ENCODE measurements around the gene SLC22A3. TPM values are rescaled to one million over a fixed set of nuclear protein-coding genes. Genes with fewer than 3 reads are reported as not detected.

Gene SLC22A3
- total and polyA plus RNA-seq, 2 of the 13 experiments (the other 11 are each of a cell fraction or from before 2014, with no cell fraction given), result 12.0 to 31.5 TPM

DNA sequence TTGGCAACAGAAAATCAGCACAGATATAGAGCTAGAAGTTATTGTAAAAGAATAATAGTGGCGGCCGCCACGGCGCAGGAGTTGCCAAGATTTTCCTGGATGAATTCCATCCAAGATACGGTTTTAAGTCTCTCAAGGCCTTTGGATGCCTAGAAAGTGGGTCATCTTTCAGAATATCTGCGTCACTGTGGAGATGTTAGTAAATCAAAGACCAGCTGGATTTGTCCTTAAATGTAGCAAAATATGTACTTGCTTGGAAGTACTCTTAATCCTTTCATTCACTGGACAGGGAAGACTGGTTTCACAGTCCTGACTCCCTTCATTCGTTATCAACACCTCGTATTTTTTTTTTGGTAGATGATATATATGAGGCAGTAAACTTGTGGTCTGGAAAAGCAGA lies 83.0 kb downstream of the SLC22A3 start:
- H3K36me3 ChIP-seq (replicated peaks in 1 of 2; ENCODE audit: control insufficient read depth in 1 of 2, insufficient read depth in 2 of 2, low read length in 2 of 2), result no peaks in the 10 kb centered on the region; a peak in 1 of 5 replicates
- 89% methylated on average over 8 of the region's 8 CpGs for WGBS (ENCODE audit: low lambda C conversion rate)
- ChIA-PET CTCF (ENCODE audit: low intra/inter-chr PET ratio, low total read pairs) (no interaction called here), POLR2A (no interaction called here)
- FAIRE-seq (no peak), DNase-seq (ENCODE audit: low spot score) (no peak), ATAC-seq (no peak)
- H3K4me1 ChIP-seq (ENCODE audit: insufficient read depth, low read length), result no peaks in the 10 kb centered on the region
- H3K9ac ChIP-seq (ENCODE audit: insufficient read depth, low read depth, low read length), result no peak overlapping the region
- no peaks in the 10 kb centered on the region for H3K9me3 ChIP-seq (ENCODE audit: low read length)
- no TSS peak for BruUV-seq (replicated peaks)
- H2AFZ ChIP-seq (ENCODE audit: low read length), result no peak overlapping the region
- H3K79me2 ChIP-seq (ENCODE audit: insufficient read depth, low read length), result no peaks in the 10 kb centered on the region
- TF ChIP-seq, protein P1, sequence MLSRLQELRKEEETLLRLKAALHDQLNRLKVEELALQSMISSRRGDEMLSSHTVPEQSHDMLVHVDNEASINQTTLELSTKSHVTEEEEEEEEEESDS (CRISPR knock-in tag; IDR thresholded peaks at IDR 0.05; ENCODE audit: borderline replicate concordance), result no peak
- TF ChIP-seq ZNF562 (CRISPR knock-in tag; IDR thresholded peaks at IDR 0.05; ENCODE audit: borderline replicate concordance) (no peak), ZNF430 (CRISPR knock-in tag; IDR thresholded peaks at IDR 0.05) (no peak), ZBTB20 (CRISPR knock-in tag; IDR thresholded peaks at IDR 0.05; ENCODE audit: borderline replicate concordance, low read depth) (no peak), HDAC2 (CRISPR knock-in tag; IDR thresholded peaks at IDR 0.05) (no peak), ZNF615 (CRISPR knock-in tag; IDR thresholded peaks at IDR 0.05; ENCODE audit: borderline replicate concordance) (no peak), ZNF598 (CRISPR knock-in tag; IDR thresholded peaks at IDR 0.05; ENCODE audit: borderline replicate concordance) (no peak), KLF13 (CRISPR knock-in tag; IDR thresholded peaks at IDR 0.05) (no peak), ZNF451 (CRISPR knock-in tag; IDR thresholded peaks at IDR 0.05) (no peak), ZNF205 (CRISPR knock-in tag; IDR thresholded peaks at IDR 0.05) (no peak), MIER2 (CRISPR knock-in tag; IDR thresholded peaks at IDR 0.05) (no peak), WIZ (CRISPR knock-in tag; IDR thresholded peaks at IDR 0.05) (no peak), CBX1 (IDR thresholded peaks at IDR 0.05; ENCODE audit: low read depth) (no peak), SP1 (IDR thresholded peaks at IDR 0.05) (no peak), SP1 (CRISPR knock-in tag; IDR thresholded peaks at IDR 0.05) (no peak), SALL1 (CRISPR knock-in tag; IDR thresholded peaks at IDR 0.05) (no peak), ZNF333 (CRISPR knock-in tag; IDR thresholded peaks at IDR 0.05; ENCODE audit: borderline replicate concordance) (no peak)
- TF ChIP-seq, protein P2, sequence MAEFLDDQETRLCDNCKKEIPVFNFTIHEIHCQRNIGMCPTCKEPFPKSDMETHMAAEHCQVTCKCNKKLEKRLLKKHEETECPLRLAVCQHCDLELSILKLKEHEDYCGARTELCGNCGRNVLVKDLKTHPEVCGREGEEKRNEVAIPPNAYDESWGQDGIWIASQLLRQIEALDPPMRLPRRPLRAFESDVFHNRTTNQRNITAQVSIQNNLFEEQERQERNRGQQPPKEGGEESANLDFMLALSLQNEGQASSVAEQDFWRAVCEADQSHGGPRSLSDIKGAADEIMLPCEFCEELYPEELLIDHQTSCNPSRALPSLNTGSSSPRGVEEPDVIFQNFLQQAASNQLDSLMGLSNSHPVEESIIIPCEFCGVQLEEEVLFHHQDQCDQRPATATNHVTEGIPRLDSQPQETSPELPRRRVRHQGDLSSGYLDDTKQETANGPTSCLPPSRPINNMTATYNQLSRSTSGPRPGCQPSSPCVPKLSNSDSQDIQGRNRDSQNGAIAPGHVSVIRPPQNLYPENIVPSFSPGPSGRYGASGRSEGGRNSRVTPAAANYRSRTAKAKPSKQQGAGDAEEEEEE (CRISPR knock-in tag; IDR thresholded peaks at IDR 0.05; ENCODE audit: borderline replicate concordance), result no peak
- H3K27ac ChIP-seq (ENCODE audit: extremely low read length, insufficient read depth, low read length), result no peak overlapping the region
- H3K4me3 ChIP-seq (replicated peaks in 1 of 3; ENCODE audit: insufficient read depth in 1 of 3, low read depth in 2 of 3, low read length in 3 of 3), result no peak overlapping the region
- H3K27me3 ChIP-seq (ENCODE audit: control insufficient read depth in 1 of 2, insufficient read depth in 2 of 2, low read length in 2 of 2), result no peaks in the 10 kb centered on the region
- in situ Hi-C loops (cut with HindIII; ENCODE audit: extremely low pct_ligation_motif_present, low pct_unique_long_range_greater_than_20kb), result no loop called here
- no peaks in the 10 kb centered on the region for H4K20me1 ChIP-seq (ENCODE audit: insufficient read depth, low read length)
- intact Hi-C loops (cut with micrococcal nuclease; ENCODE audit: unreplicated experiment), result no loop called here
- H3K4me2 ChIP-seq (ENCODE audit: low read depth, low read length), result no peak overlapping the region

Measured in HepG2 (cell line).